ENCODE data around the gene CD99. TPM values are rescaled to one million over a fixed set of nuclear protein-coding genes. Genes with fewer than 3 reads are reported as not detected.
A peak's percentile ranks its signal among the peaks of the same experiment; 100 is the strongest.

CD99 gene
- total RNA-seq, 1 donor = 455 TPM

DNA sequence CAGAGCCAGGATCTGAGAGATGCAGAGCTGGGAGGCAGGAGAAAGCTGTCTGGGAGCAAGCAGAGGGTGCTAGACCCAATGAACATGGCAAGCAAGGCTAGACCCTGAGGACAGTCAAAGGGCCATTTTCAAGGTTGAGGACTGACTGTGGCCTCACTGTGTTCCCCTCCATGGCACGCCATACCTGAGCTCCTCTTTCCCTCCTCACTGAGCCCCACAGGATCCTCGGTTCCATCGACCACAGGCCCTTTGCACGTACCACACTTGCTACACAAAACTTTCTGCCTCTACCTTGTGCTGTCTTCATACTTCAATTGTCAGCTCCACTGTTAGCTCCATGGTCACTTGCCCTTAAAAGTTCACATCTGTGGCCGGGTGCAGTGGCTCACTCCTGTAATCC, 45.5 kb upstream of the CD99 start:
- H3K4me1 ChIP-seq (ENCODE audit: insufficient read depth, low read length) = peaks cover under 1% of the 10 kb centered on the region
- H3K4me2 ChIP-seq (ENCODE audit: insufficient read depth, low read length) = no peak overlapping the region
- no peaks in the 10 kb centered on the region for H3K79me2 ChIP-seq (ENCODE audit: insufficient read depth, low read length)
- no peak overlapping the region for H3K27ac ChIP-seq (ENCODE audit: low read depth, low read length)
- H2AFZ ChIP-seq (ENCODE audit: low read length) = no peak overlapping the region
- no peaks in the 10 kb centered on the region for H3K36me3 ChIP-seq (ENCODE audit: insufficient read depth, low read length)
- no peaks in the 10 kb centered on the region for H4K20me1 ChIP-seq (ENCODE audit: insufficient read depth, low read length)
- TF ChIP-seq, protein P1, sequence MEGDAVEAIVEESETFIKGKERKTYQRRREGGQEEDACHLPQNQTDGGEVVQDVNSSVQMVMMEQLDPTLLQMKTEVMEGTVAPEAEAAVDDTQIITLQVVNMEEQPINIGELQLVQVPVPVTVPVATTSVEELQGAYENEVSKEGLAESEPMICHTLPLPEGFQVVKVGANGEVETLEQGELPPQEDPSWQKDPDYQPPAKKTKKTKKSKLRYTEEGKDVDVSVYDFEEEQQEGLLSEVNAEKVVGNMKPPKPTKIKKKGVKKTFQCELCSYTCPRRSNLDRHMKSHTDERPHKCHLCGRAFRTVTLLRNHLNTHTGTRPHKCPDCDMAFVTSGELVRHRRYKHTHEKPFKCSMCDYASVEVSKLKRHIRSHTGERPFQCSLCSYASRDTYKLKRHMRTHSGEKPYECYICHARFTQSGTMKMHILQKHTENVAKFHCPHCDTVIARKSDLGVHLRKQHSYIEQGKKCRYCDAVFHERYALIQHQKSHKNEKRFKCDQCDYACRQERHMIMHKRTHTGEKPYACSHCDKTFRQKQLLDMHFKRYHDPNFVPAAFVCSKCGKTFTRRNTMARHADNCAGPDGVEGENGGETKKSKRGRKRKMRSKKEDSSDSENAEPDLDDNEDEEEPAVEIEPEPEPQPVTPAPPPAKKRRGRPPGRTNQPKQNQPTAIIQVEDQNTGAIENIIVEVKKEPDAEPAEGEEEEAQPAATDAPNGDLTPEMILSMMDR (IDR thresholded peaks at IDR 0.05; ENCODE audit: extremely low read depth, low read depth, low read length) = no peak
- DNase-seq (ENCODE audit: insufficient read length, low spot score, missing footprints) = no peak
- H3K27me3 ChIP-seq (ENCODE audit: insufficient read depth, low read length) = no peaks in the 10 kb centered on the region
- no peak overlapping the region for H3K4me3 ChIP-seq (ENCODE audit: insufficient read depth, low read length)
- H3K9me3 ChIP-seq (ENCODE audit: low read depth, low read length) = no peaks in the 10 kb centered on the region

DNA sequence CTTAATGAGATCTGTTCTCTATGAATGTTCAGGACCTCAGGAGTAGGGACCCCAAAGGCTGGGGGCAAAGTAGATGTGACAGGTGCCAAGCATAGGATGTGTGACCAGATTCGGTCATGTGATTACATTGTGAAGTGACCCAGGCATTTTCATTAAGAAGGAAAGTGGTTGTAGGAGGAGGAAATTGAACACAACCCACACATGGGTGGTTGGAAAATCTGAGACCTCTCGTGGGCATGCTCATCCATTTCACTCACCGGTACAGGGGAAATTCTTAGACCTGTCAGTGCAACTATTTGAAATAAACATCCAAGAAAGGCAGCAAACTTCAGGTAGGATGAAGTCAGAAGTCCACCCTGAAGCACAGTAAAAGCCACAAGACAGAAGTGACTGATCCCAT, 43.5 kb upstream of the CD99 start:
- Histone ChIP-seq H3K4me3 (ENCODE audit: insufficient read depth, low read length) (no peak overlapping the region), H3K36me3 (ENCODE audit: insufficient read depth, low read length) (no peaks in the 10 kb centered on the region), H3K27me3 (ENCODE audit: insufficient read depth, low read length) (no peaks in the 10 kb centered on the region), H4K20me1 (ENCODE audit: insufficient read depth, low read length) (no peaks in the 10 kb centered on the region), H3K4me1 (ENCODE audit: insufficient read depth, low read length) (peaks cover 4% of the 10 kb centered on the region), H3K9me3 (ENCODE audit: low read depth, low read length) (no peaks in the 10 kb centered on the region), H3K79me2 (ENCODE audit: insufficient read depth, low read length) (no peaks in the 10 kb centered on the region), H3K27ac (ENCODE audit: low read depth, low read length) (no peak overlapping the region), H3K4me2 (ENCODE audit: insufficient read depth, low read length) (no peak overlapping the region), H2AFZ (ENCODE audit: low read length) (no peak overlapping the region)
- DNase-seq (ENCODE audit: insufficient read length, low spot score, missing footprints) = no peak
- TF ChIP-seq, protein P1 (IDR thresholded peaks at IDR 0.05; ENCODE audit: extremely low read depth, low read depth, low read length) = no peak

DNA sequence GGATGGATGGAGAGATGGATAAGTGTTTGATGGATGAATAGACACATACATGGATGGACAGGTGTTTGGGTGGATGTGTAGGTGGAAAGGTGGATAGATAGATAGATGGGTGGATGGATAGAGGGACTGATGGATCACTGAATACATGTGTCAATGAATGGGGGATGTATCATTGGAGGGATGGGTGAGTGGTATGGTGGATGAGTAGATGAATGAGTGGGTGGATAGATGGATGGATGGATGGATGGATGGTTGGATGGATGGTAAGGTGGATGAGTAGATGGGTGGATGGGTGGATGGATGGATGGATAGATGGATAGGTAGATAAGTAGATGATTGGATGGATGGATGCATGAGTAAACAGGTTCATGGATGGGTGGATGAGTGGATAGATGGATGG, 41.1 kb upstream of the CD99 start:
- no peaks in the 10 kb centered on the region for H3K27me3 ChIP-seq (ENCODE audit: insufficient read depth, low read length)
- peaks cover 4% of the 10 kb centered on the region for H3K4me1 ChIP-seq (ENCODE audit: insufficient read depth, low read length)
- H2AFZ ChIP-seq (ENCODE audit: low read length) = no peak overlapping the region
- H3K9me3 ChIP-seq (ENCODE audit: low read depth, low read length) = no peaks in the 10 kb centered on the region
- H3K79me2 ChIP-seq (ENCODE audit: insufficient read depth, low read length) = no peaks in the 10 kb centered on the region
- no peak overlapping the region for H3K27ac ChIP-seq (ENCODE audit: low read depth, low read length)
- no peak for DNase-seq (ENCODE audit: insufficient read length, low spot score, missing footprints)
- H3K36me3 ChIP-seq (ENCODE audit: insufficient read depth, low read length) = no peaks in the 10 kb centered on the region
- H4K20me1 ChIP-seq (ENCODE audit: insufficient read depth, low read length) = no peaks in the 10 kb centered on the region
- H3K4me3 ChIP-seq (ENCODE audit: insufficient read depth, low read length) = no peak overlapping the region
- TF ChIP-seq, protein P1 (IDR thresholded peaks at IDR 0.05; ENCODE audit: extremely low read depth, low read depth, low read length) = no peak
- H3K4me2 ChIP-seq (ENCODE audit: insufficient read depth, low read length) = no peak overlapping the region

DNA sequence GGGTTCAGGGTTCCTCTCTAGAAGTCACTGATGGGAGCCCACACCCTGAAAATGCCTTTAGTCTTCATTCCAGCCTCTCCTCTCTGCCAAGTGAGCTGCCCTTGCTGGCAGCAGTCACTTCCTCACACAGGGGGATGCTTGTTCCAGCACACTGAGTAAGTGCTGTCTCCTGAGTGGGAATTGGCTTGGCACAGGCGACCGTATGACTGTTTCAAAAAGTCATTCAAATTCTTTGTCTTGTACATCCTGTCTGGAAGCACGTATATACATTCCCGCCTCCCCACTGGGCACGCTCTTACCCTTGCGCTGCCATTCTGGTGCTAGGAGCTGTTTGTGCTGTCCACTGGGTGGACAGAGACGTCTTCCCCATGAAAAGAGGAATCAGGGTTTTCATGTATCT, 40.2 kb upstream of the CD99 start:
- DNase-seq (ENCODE audit: insufficient read length, low spot score, missing footprints) = peak; percentile 57
- no peaks in the 10 kb centered on the region for H4K20me1 ChIP-seq (ENCODE audit: insufficient read depth, low read length)
- TF ChIP-seq, protein P1 (IDR thresholded peaks at IDR 0.05; ENCODE audit: extremely low read depth, low read depth, low read length) = no peak
- H3K36me3 ChIP-seq (ENCODE audit: insufficient read depth, low read length) = no peaks in the 10 kb centered on the region
- H3K4me2 ChIP-seq (ENCODE audit: insufficient read depth, low read length) = no peak overlapping the region
- no peaks in the 10 kb centered on the region for H3K27me3 ChIP-seq (ENCODE audit: insufficient read depth, low read length)
- no peak overlapping the region for H2AFZ ChIP-seq (ENCODE audit: low read length)
- no peak overlapping the region for H3K4me3 ChIP-seq (ENCODE audit: insufficient read depth, low read length)
- H3K27ac ChIP-seq (ENCODE audit: low read depth, low read length) = no peak overlapping the region
- no peaks in the 10 kb centered on the region for H3K79me2 ChIP-seq (ENCODE audit: insufficient read depth, low read length)
- no peaks in the 10 kb centered on the region for H3K9me3 ChIP-seq (ENCODE audit: low read depth, low read length)
- peaks cover 4% of the 10 kb centered on the region for H3K4me1 ChIP-seq (ENCODE audit: insufficient read depth, low read length)

Data from osteoblast (primary cell).